Stimulated activated naive CD8-positive, alpha-beta T cell treated with anti-CD3 and anti-CD28 coated beads, Interleukin-15, Interleukin-2, amounts not matched to agents 100 U/mL and 50 U/mL, for 24 hours (primary cell): ENCODE data around the gene TFAM.

Source experiments
- ATAC-seq: fragments of 150-1000 bp; cut with Tn5 transposase; one replicate; pipeline ENCODE4 v1.10.0; 2021
- DNase-seq: peaks from one replicate; pipeline ENCODE4 v3.0.0; 2021

The TFAM gene

GRCh38 chr10:58384999-58385783 lies at the start of gene TFAM:
Gene TFAM (plus strand): TSS chr10:58385410. CDS start chr10:58385548, 138 bp downstream.
- peak; percentile 98 for DNase-seq

GRCh38 chr10:58336242-58336641 lies 49.0 kb upstream of the TFAM start:
- no peak for ATAC-seq

More at GRCh38 chr10:58384999-58385783, at the start of gene TFAM:
- peak; percentile 90 for ATAC-seq

DNA sequence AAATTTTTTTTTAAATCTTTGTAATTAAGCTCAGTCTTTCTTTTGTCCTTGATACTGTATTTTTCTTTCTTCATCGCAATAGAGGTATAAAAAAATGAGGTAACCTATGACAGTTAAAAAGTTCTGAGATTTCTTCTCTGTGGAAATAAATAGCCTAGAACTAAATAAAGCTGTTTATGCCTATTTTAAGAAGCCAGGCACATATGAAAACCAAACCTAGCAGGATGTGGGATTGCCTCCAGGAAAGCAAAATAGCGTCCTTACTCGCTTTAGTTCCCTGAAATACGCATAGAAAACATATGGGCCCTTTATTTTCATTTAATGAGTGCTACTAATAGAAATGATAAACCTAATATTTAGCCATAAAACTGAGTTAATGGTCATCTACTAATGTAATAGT lies 43.8 kb upstream of the TFAM start:
- DNase-seq (no peak), ATAC-seq (no peak)

More at GRCh38 chr10:58336242-58336641, 49.0 kb upstream of the TFAM start:
- no peak for DNase-seq

DNA sequence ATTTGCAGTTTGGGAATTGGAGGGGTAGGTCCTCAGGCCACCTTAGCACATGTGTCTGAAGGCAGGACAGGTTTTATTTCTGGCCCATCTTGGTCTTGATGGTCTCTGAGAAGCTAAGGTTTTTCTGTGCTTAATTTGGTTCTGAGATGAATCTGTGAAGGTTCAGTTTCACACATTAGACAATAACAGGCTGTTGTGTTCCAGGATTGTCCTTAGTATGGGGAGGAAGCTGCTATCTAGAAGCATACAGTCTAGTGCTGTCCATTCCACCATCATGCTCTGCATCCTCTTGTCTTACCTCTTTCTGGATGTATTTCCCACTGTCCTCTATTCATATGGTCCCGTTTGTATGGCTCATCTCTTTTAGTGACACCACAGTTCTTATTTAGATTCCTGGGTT lies 43.3 kb upstream of the TFAM start:
- no peak for ATAC-seq
- DNase-seq = no peak

DNA sequence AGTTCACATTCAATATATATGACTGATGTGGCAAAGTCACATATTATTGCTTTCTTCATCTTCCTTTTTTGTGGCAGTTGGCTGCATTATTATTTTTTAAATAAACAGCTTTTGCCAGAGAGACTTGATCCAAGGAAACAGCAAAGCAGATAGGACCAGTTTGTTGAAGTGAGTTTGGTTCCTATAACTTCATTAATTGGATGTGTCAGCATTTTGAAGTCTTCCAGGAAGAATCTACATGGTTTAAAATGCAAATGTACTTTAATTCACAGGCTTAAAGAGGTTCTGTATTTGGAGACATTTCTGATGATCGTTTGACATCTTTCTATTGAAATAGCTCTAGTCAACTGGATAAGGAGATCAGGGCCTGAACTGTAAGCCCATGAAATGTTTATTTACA lies 37.2 kb upstream of the TFAM start:
- DNase-seq = no peak
- ATAC-seq = no peak

DNA sequence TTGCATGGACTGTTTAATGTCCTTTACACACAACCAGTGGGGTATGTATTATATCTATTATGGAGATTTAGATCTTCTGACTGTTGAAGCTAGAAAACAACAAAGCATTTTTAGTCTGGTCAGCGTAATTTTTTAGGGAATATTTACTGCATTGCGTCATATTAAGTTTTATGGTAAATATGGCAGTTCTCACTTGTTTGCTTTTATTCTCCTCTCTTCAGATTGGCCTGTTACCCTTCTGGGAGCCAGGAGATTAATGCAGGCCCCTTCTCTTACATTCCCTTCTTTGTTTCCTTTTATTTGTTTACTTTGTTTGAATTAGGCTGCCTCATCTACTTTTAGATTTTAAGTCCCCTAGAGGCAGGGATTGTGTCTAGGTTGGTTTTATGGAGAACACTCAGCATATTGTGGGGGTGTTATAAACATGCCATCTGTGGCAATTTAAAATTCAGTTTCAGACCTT lies 36.6 kb upstream of the TFAM start:
- DNase-seq (no peak), ATAC-seq (no peak)

DNA sequence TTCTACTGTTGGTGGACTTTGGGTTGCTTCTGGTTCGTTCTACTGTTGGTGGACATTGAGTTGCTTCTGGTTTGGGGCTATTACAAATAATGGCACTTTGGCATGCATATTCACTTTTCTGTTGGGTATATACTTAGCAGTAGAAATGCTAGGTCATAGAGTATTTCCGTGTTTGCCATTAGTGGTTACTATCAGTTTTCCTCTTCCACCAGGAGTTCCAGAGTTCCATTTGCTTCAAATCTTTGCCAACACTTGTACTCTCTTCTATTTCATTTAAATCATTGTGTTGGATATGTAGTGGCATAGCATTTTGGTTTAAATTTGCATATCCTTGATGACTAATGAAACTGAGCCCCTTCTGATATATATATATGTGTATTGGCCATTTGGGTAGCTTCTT lies 35.2 kb upstream of the TFAM start:
- no peak for DNase-seq
- no peak for ATAC-seq

GRCh38 chr10:58350619-58351323 lies 34.4 kb upstream of the TFAM start:
- ATAC-seq = no peak
- no peak for DNase-seq

GRCh38 chr10:58351616-58352578 lies 33.3 kb upstream of the TFAM start:
- no peak for ATAC-seq
- DNase-seq = no peak

- no peak for DNase-seq
- ATAC-seq = no peak
These were observed 32.1 kb upstream of the TFAM start for GRCh38 chr10:58352956-58353610.

GRCh38 chr10:58356756-58357155 lies 28.5 kb upstream of the TFAM start:
- DNase-seq = no peak
- no peak for ATAC-seq

DNA sequence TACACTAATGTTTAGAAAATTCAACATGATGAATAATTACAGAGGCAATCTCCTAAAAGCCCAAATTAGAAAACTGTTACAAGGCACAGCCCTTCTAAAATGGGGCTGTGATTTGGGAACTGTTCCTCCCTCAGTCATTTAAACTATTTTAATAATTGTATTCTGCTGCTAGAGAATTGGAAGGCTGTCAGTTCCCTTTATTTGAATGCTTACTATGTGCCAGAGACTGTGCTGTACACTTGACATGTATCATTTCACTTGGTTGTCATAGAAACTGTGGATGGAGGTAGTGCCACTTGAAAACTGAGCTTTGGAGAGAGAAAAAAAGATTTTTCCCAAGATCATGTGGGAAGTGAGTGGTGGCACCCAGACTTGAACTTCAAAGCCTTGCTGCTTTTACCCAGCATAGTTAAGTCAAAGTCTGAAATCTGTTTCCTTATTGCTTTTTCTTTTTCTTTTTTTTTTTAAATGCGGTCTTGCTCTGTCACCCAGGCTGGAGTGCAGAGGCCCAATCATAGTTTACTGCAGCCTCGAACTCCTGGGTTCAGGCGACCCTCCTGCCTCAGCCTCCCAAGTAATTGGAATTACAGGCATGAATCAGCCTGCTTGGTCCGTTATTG lies 26.8 kb upstream of the TFAM start:
- DNase-seq = no peak
- no peak for ATAC-seq

DNA sequence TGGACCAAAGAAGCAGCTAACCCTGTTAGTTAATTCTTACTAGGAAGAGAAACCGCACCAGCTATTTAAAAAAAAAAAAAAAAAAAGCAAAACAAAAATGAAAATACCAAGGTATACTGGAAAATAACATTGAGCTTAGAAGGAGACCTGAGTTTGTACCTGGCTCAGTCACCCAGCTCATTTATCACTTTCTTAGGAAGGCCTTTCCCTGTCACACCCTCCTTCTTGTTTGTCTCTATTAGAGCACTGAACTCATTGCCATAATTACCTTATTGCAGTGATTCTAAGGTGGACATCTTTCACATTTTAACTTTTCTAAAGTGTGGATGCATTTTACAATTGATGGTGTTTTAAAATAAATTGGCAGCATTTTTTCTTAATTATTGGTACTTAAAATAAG lies 26.3 kb upstream of the TFAM start:
- no peak for DNase-seq
- no peak for ATAC-seq

DNA sequence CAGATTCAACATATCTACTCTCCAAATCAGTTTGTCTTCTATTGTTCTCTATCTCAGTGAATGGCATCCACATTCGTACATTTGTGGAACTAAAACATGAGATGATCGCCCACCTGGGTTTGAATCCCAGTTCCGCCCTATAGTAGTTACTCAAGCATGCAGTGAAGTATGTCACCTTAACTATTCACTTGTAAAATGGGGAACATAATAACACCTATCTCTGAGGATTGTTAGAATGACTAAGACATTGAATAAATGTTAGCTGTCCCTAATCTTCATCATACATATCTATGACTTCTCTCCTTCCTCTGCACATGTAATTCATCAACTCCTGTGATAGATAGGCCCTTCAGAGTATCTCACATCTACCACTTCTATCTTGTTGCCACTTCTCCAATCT lies 25.7 kb upstream of the TFAM start:
- ATAC-seq = no peak
- DNase-seq = no peak

DNA sequence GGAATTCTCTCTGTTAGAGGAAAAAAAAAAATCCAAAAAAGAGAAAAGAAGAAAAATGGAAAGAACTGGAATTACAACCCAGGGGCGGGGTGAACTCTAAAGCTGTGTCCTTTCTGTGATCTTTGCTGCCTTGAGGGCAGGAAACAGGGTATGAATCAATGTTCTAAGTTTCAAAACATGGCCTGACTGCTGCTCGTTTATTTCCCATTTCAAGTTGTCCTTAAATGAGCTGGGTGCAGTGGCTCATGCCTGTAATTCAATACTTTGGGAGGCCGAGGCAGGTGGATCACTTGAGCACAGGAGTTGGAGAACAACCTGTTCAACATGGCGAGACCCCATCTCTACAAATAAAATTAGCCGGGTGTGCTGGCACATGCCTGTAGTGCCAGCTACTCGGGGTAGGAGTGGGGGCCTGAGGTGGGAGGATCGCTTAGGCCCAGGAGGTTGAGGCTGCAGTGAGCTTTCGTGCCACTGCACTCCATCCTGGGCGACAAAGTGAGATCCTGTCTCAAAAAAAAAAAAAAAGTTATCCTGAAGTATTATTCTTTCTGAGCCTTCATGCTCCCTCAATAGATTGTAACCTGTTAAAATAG lies 24.7 kb upstream of the TFAM start:
- ATAC-seq (peak; percentile 57), DNase-seq (no peak)

GRCh38 chr10:58361353-58361752 lies 23.9 kb upstream of the TFAM start:
- DNase-seq (no peak), ATAC-seq (no peak)

GRCh38 chr10:58362027-58362789 lies 23.0 kb upstream of the TFAM start:
- ATAC-seq (no peak), DNase-seq (no peak)

DNA sequence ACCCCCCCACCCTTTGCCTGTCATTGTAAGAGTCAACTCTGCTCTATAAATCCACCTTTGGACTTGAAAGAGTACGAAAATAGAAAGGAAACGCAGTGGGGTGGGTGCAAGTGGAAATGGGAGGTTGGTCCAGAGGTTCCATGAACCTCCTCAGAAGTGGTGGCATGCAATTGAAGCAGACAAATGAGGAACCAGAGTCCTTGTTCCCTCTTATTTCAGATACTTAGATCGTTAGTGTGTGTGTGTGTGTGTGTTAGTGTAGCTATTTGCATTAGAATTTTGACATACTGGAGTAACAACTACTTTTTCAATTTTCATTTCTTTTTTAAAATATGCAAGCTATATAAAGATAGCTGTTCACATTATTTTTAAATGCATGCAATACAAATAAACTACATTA lies 18.1 kb upstream of the TFAM start:
- DNase-seq = no peak
- ATAC-seq = no peak

DNA sequence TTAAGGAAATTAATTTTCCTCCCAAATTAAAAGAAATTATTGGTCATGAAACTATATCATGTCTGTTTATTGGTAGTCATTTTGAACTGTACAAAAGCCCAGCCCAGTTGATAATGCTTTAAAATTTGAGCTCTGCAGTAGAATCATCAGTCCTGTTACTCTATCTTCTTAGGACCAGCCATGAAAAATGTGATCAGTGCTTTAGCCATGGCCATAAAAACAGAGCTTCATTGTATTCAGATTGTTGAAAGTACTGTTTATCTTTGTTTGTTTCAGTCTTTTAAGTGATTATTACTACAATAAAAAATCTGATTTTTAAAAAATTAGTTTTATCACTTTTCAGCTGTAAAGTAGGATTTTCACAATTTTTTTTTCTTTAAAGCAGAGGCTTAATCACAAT lies 13.7 kb upstream of the TFAM start:
- ATAC-seq (no peak), DNase-seq (no peak)
